Colonic mucosa (tissue), 4 donors: Measurements from ENCODE around the gene KAT6B. TPM values are rescaled to one million over a fixed set of nuclear protein-coding genes. Genes with fewer than 3 reads are reported as not detected.
A peak's percentile ranks its signal among the peaks of the same experiment; 100 is the strongest.
"Not testable (repeated sequence)": the region's sequence is repeated elsewhere in the genome, so short reads cannot be mapped to it uniquely, and the experiment has no call there.

ENCODE experiments used
- DNase-seq: peaks from one replicate; pipeline ENCODE4 v3.0.0-alpha.2; 2020
- H3K27ac ChIP-seq: fragments of 200-600 bp; one replicate; pipeline ENCODE4 v1.8.0; 2021
- H3K27me3 ChIP-seq: fragments of 200-600 bp; one replicate; pipeline ENCODE4 v1.8.0; 2021
- H3K36me3 ChIP-seq: fragments of 200-600 bp; one replicate; pipeline ENCODE4 v1.8.0; 2021
- H3K4me1 ChIP-seq: fragments of 200-600 bp; one replicate; pipeline ENCODE4 v1.8.0; 2021; ENCODE audit warnings: mild to moderate bottlenecking
- H3K4me3 ChIP-seq: fragments of 200-600 bp; one replicate; pipeline ENCODE4 v1.8.0; 2021
- H3K9ac ChIP-seq, 2 donors: one replicate each; pipeline ENCODE4 v1.7.0; 2013; ENCODE audit warnings: control low read depth in 2 of 2, low read depth in 2 of 2, low read length in 2 of 2
- H3K9me3 ChIP-seq: fragments of 200-600 bp; one replicate; pipeline ENCODE4 v1.8.0; 2021
- intact Hi-C: fragments of 100-400 bp; cut with DNase I; formaldehyde crosslinking; loops from one replicate; pipeline ENCODE4 v1.14.1; 2022
- total RNA-seq, 2 donors: library from RNA; stranded (reverse); fragmentation: NEBNext Ultra II Directional in 1 of 2; extraction: Animal tissue kit (Norgen Biotek cat#: 25700) in 1 of 2; gene quantifications; one replicate each; pipeline ENCODE4 v1.2.1, GENCODE V29; 2021
- TF ChIP-seq, protein P1 (sequence below): fragments of 200-600 bp; IDR thresholded peaks from one replicate; pipeline ENCODE4 v1.8.0; 2022; ENCODE audit warnings: antibody characterized with exemption, mild to moderate bottlenecking
- donor health status: healthy.
- donor health status: DM: no; HTN: no; CAD: no.
- donor health status: DM: no; HTN: no; CAD: no.

Gene KAT6B
- total RNA-seq, 2 donors from 2014 or later = 18.7 to 24.2 TPM

DNA sequence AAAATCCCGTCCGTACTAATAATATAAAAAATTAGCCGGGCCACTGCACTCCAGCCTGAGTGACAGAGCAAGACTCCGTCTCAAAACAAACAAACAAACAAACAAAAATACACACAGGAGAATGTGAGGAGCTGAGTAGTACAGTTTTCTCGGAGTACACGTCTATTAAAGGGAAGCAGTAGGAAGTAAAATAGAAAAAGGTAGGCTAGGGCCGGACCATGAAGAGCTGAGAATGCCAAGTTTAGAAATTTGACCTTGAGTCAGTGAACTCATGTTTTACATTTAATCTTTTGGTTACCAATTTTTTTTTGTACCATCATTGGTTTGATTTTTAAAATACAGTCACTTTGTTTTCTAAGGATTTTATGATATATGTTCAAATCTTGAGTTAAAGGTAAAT lies 64.1 kb downstream of the KAT6B start:
- Histone ChIP-seq H3K27me3 (no peaks in the 10 kb centered on the region), H3K36me3 (no peaks in the 10 kb centered on the region), H3K4me3 (no peak overlapping the region), H3K27ac (no peak overlapping the region), H3K9ac (no peak overlapping the region), H3K9me3 (no peaks in the 10 kb centered on the region), H3K4me1 (no peaks in the 10 kb centered on the region)
- DNase-seq = no peak
- intact Hi-C loops = no loop called here
- TF ChIP-seq, protein P1, sequence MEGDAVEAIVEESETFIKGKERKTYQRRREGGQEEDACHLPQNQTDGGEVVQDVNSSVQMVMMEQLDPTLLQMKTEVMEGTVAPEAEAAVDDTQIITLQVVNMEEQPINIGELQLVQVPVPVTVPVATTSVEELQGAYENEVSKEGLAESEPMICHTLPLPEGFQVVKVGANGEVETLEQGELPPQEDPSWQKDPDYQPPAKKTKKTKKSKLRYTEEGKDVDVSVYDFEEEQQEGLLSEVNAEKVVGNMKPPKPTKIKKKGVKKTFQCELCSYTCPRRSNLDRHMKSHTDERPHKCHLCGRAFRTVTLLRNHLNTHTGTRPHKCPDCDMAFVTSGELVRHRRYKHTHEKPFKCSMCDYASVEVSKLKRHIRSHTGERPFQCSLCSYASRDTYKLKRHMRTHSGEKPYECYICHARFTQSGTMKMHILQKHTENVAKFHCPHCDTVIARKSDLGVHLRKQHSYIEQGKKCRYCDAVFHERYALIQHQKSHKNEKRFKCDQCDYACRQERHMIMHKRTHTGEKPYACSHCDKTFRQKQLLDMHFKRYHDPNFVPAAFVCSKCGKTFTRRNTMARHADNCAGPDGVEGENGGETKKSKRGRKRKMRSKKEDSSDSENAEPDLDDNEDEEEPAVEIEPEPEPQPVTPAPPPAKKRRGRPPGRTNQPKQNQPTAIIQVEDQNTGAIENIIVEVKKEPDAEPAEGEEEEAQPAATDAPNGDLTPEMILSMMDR = no peak

DNA sequence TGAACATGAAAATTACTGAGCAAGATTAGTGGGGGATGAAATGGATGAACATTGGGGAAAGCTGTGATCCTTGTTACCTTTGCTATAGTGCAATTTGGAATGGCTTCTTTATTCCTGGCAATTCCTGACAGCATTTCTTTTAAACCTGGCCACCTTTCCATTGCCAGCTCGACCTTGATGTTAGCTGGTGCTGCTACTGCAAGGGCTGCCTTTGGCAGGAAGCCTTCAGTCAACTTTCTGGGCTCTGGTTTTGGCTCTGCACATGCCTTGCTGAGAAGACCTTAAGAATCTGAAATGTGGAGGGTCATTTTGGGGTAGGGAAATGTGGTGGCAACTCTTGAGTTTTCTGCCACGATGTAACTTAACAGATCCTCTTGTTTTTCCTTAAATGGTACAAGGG lies 64.7 kb downstream of the KAT6B start:
- no peaks in the 10 kb centered on the region for H3K27me3 ChIP-seq
- no peaks in the 10 kb centered on the region for H3K36me3 ChIP-seq
- DNase-seq = no peak
- TF ChIP-seq, protein P1 = no peak
- no peak overlapping the region for H3K9ac ChIP-seq
- H3K27ac ChIP-seq = no peak overlapping the region
- intact Hi-C loops = no loop called here
- no peak overlapping the region for H3K4me3 ChIP-seq
- no peaks in the 10 kb centered on the region for H3K4me1 ChIP-seq
- H3K9me3 ChIP-seq = no peaks in the 10 kb centered on the region

DNA sequence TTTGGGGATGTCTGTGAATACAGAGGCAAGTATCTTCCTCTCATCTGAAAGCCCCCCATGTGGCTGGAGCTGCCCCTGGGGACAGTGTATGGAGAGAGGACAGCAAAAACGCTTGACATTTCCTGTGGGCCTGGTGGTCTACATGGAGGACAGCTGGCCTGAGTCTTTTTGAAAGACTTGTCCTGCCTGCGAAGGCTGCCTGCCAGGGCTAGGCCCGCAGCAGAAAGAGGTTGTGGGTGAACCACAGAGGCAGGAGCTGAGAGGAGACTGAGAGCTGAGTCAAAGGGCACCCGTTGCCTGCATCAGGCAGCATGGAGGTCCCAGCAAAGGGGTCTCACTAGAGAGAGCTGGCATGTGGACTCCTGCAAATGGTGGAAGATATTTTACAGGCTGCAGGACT lies 66.4 kb downstream of the KAT6B start:
- Histone ChIP-seq H3K4me3 (no peak overlapping the region), H3K4me1 (no peaks in the 10 kb centered on the region), H3K27ac (no peak overlapping the region), H3K9me3 (no peaks in the 10 kb centered on the region), H3K27me3 (no peaks in the 10 kb centered on the region), H3K9ac (no peak overlapping the region), H3K36me3 (no peaks in the 10 kb centered on the region)
- intact Hi-C loops = no loop called here
- TF ChIP-seq, protein P1 = no peak
- DNase-seq = no peak

DNA sequence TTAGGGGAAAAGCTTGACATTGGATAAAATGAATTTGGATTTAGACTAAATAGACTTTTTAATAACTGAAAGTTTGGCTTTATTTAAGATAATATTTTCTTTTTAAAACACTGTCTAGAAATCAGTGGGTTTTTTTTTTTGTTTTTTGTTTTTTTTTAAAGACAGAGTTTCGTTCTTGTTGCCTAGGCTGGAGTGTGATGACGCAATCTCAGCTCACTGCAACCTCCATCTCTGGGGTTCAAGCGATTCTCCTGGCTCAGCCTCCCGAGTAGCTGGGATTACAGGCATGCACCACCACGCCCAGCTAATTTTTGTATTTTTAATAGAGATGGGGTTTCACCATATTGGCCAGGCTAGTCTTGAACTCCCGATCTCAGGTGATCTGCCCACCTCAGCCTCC lies 66.9 kb downstream of the KAT6B start:
- H3K36me3 ChIP-seq, H3K9me3 ChIP-seq, H3K27me3 ChIP-seq, DNase-seq, H3K9ac ChIP-seq, H3K4me1 ChIP-seq, H3K4me3 ChIP-seq, intact Hi-C loops, H3K27ac ChIP-seq: not testable (repeated sequence)

DNA sequence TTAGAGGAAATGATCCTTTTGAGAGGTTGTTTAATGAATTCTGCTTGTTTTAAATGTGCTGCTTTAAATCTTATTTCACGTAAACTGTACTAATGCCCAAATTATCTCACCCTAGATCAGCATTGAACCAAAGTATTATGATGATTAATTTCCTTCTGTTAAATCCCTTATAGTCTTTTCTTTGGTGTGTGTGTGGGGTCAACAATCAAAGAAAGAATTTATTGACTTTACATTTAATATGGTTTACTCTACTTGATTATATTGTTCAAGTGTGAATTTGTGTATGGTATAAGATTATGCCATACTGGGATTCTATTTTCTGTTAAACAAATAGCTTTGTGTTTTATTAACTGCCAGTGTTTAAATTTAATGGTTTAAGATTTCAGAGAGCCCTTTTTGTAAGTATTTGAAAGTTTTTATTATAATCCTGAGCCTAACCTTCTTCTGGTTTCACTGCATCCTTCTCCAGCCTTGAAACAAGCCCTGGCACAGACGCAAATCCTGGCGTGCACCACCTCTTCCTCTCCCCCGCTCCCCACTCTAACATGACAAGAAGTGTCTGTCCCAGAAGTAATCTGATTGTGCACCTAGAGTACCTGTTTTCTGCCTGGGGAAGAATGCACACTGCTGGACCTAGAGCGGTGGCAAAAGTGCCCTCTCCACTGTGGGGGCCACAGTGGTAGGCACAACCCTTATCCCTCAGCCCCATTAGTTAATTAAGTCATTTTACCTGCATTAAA lies 70.6 kb downstream of the KAT6B start:
- Histone ChIP-seq H3K9me3 (no peaks in the 10 kb centered on the region), H3K4me1 (no peaks in the 10 kb centered on the region), H3K36me3 (no peaks in the 10 kb centered on the region), H3K27ac (no peak overlapping the region), H3K9ac (no peak overlapping the region), H3K27me3 (no peaks in the 10 kb centered on the region), H3K4me3 (no peak overlapping the region)
- TF ChIP-seq, protein P1 = no peak
- intact Hi-C loops = no loop called here
- DNase-seq = no peak

DNA sequence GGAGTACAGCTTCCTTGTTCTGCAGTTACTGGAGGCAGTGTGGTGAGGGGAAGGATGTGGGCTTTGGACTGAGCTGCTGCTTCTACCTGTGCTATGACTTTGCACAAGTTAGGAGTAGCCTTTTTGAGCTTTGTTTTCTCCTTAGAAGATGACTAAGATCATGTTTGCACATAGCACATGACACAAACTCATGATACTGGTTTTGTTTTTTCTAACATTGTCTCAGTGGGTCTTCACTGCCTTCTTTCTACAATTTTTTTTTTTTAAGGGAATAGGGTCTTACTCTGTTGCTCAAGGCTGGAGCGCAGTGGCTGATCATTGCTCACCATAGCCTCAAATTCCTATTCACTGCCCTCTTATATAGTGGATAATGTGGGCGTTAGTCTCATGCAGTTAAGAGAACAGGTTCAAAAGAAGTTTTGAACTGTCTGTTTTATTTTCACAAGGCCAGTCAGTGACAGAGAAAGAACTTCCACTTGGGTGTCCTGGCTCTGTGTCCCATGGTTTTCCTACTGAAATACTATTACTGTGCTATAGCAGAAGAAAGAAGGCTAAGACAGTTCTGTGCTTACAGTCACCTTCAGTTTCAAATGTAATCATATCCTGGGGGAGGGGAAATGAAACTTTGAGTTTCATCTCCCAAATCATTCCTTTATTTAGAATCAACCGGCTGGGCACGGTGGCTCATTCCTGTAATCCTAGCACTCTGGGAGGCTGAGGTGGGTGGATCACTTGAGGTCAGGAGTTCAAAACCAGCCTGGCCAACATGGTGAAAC lies 72.0 kb downstream of the KAT6B start:
- Histone ChIP-seq H3K9me3 (no peaks in the 10 kb centered on the region), H3K36me3 (no peaks in the 10 kb centered on the region), H3K27me3 (no peaks in the 10 kb centered on the region), H3K4me1 (no peaks in the 10 kb centered on the region), H3K9ac (no peak overlapping the region), H3K27ac (peak overlapping the region; percentile 9), H3K4me3 (no peak overlapping the region)
- intact Hi-C loops = no loop called here
- no peak for DNase-seq
- TF ChIP-seq, protein P1 = no peak
